Astrocyte (in vitro differentiated cells and primary cell): ENCODE data around the gene SDK1. TPM values are rescaled to one million over a fixed set of nuclear protein-coding genes. Genes with fewer than 3 reads are reported as not detected.

Experiments
- DNase-seq: peaks from one replicate; pipeline ENCODE4 v3.0.0-alpha.2; 2010; ENCODE audit warnings: low read depth
- FAIRE-seq: peaks from 2 replicates; lab custom pipeline; 2011; peaks lifted over from hg19 to GRCh38; lab: Jason Lieb, UNC
- H2AFZ ChIP-seq: 2 replicates; pipeline ENCODE4 v1.6.0; 2012; ENCODE audit warnings: low read depth, low read length, inconsistent platforms
- H3K27ac ChIP-seq: 2 replicates; pipeline ENCODE4 v1.5.1; 2011; ENCODE audit warnings: low read depth, low read length, inconsistent platforms
- H3K27me3 ChIP-seq: 2 replicates; pipeline ENCODE4 v1.6.0; 2011; ENCODE audit warnings: low read length, inconsistent platforms; ENCODE audit not compliant: insufficient read depth
- H3K36me3 ChIP-seq: 2 replicates; pipeline ENCODE4 v1.5.1; 2011; ENCODE audit warnings: low read length, inconsistent platforms; ENCODE audit not compliant: insufficient read depth
- H3K4me1 ChIP-seq: 2 replicates; pipeline ENCODE4 v1.5.1; 2011; ENCODE audit warnings: low read length, inconsistent platforms; ENCODE audit not compliant: insufficient read depth
- H3K4me2 ChIP-seq: 2 replicates; pipeline ENCODE4 v1.6.0; 2012; ENCODE audit warnings: low read length, inconsistent platforms
- H3K4me3 ChIP-seq: 2 replicates; pipeline ENCODE4 v1.5.1; 2011; ENCODE audit warnings: low read depth, mild to moderate bottlenecking, low read length, inconsistent platforms; ENCODE audit not compliant: insufficient read depth
- H3K79me2 ChIP-seq: 2 replicates; pipeline ENCODE4 v1.6.0; 2012; ENCODE audit warnings: mild to moderate bottlenecking, low read length, inconsistent platforms; ENCODE audit not compliant: insufficient read depth
- H3K9ac ChIP-seq: 2 replicates; pipeline ENCODE4 v1.6.0; 2012; ENCODE audit warnings: mild to moderate bottlenecking, low read length, inconsistent platforms
- H3K9me3 ChIP-seq: 2 replicates; pipeline ENCODE4 v1.5.1; 2012; ENCODE audit warnings: low read depth, mild to moderate bottlenecking, low read length, inconsistent platforms; ENCODE audit not compliant: insufficient read depth
- H4K20me1 ChIP-seq: 2 replicates; pipeline ENCODE4 v1.6.0; 2012; ENCODE audit warnings: low read length, inconsistent platforms; ENCODE audit not compliant: insufficient read depth
- H3K27ac Mint-ChIP-seq: one replicate; pipeline ENCODE4 v1.8.0; 2021; ENCODE audit warnings: mild to moderate bottlenecking, mixed read lengths; ENCODE audit not compliant: unreplicated experiment
- H3K27me3 Mint-ChIP-seq: one replicate; pipeline ENCODE4 v1.8.0; 2021; ENCODE audit warnings: low read depth, mixed read lengths; ENCODE audit not compliant: unreplicated experiment
- H3K36me3 Mint-ChIP-seq: one replicate; pipeline ENCODE4 v1.8.0; 2021; ENCODE audit warnings: low read depth, mixed read lengths; ENCODE audit not compliant: unreplicated experiment
- H3K4me1 Mint-ChIP-seq: one replicate; pipeline ENCODE4 v1.8.0; 2021; ENCODE audit warnings: low read depth, mixed read lengths; ENCODE audit not compliant: unreplicated experiment
- H3K4me3 Mint-ChIP-seq: one replicate; pipeline ENCODE4 v1.8.0; 2021; ENCODE audit warnings: mild to moderate bottlenecking, moderate library complexity, mixed read lengths; ENCODE audit not compliant: unreplicated experiment
- H3K9me3 Mint-ChIP-seq: one replicate; pipeline ENCODE4 v1.8.0; 2021; ENCODE audit warnings: mild to moderate bottlenecking, mixed read lengths; ENCODE audit not compliant: unreplicated experiment
- CTCF ChIP-seq: IDR thresholded peaks from 2 replicates; pipeline ENCODE4 v1.5.1; 2011; ENCODE audit warnings: low read depth, mild to moderate bottlenecking, inconsistent platforms, low read length, moderate library complexity; ENCODE audit not compliant: insufficient read depth
- EZH2 ChIP-seq: IDR thresholded peaks from 2 replicates; pipeline ENCODE4 v1.6.1; 2012; ENCODE audit warnings: mild to moderate bottlenecking, low read length, inconsistent platforms; ENCODE audit not compliant: insufficient read depth
- total RNA-seq: library from RNA; stranded (reverse); gene quantifications from 2 replicates; pipeline ENCODE4 v1.2.1, GENCODE V29; 2021

SDK1 gene
- total RNA-seq, 1 donor from 2014 or later: 4.2 TPM

GRCh38 chr7:4220011-4220410, 919.0 kb downstream of the SDK1 start:
- H3K4me1 ChIP-seq: no peaks in the 10 kb centered on the region
- no peak overlapping the region for H3K9ac ChIP-seq
- no peaks in the 10 kb centered on the region for H4K20me1 ChIP-seq
- H3K4me3 ChIP-seq: no peak overlapping the region
- no peaks in the 10 kb centered on the region for H3K4me1 Mint-ChIP-seq
- no peak overlapping the region for H3K27ac ChIP-seq
- H3K79me2 ChIP-seq: no peaks in the 10 kb centered on the region
- FAIRE-seq: no peak
- DNase-seq: no peak
- H3K9me3 ChIP-seq: no peaks in the 10 kb centered on the region
- H3K4me2 ChIP-seq: no peak overlapping the region
- H3K9me3 Mint-ChIP-seq: no peaks in the 10 kb centered on the region
- peaks cover 5% of the 10 kb centered on the region for H3K27me3 Mint-ChIP-seq
- TF ChIP-seq CTCF: no peak
- TF ChIP-seq EZH2: no peak
- no peak overlapping the region for H3K27ac Mint-ChIP-seq
- no peaks in the 10 kb centered on the region for H3K36me3 ChIP-seq
- no peak overlapping the region for H2AFZ ChIP-seq
- peaks cover 2% of the 10 kb centered on the region for H3K36me3 Mint-ChIP-seq
- H3K4me3 Mint-ChIP-seq: no peak overlapping the region
- H3K27me3 ChIP-seq: no peaks in the 10 kb centered on the region

DNA sequence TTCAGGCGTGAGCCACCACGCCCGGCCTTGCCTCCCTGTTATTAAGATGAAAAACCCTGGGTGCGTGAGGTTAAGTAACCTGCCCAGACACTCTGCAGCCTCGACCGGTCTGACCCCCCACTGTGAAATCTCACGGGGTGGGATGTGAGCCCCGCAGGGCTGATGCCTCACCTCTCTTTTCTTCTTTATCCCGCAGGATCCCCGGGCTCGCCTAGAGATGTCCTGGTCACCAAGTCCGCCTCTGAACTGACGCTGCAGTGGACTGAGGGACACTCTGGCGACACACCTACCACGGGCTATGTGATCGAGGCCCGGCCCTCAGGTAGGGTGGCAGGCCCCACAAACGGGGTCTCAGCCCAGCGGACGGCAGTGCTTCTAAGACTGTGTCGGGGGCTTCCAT, 920.0 kb downstream of the SDK1 start:
- H3K36me3 ChIP-seq: no peaks in the 10 kb centered on the region
- FAIRE-seq (no peak), DNase-seq (no peak)
- Mint-ChIP-seq H3K4me3 (no peak overlapping the region), H3K27me3 (peaks cover 7% of the 10 kb centered on the region), H3K9me3 (no peaks in the 10 kb centered on the region), H3K4me1 (no peaks in the 10 kb centered on the region), H3K27ac (no peak overlapping the region), H3K36me3 (peaks cover 4% of the 10 kb centered on the region)
- H4K20me1 ChIP-seq: no peaks in the 10 kb centered on the region
- H3K4me2 ChIP-seq: no peak overlapping the region
- TF ChIP-seq CTCF (no peak), EZH2 (no peak)
- no peaks in the 10 kb centered on the region for H3K4me1 ChIP-seq
- H3K27ac ChIP-seq: no peak overlapping the region
- no peak overlapping the region for H2AFZ ChIP-seq
- H3K9ac ChIP-seq: no peak overlapping the region
- H3K4me3 ChIP-seq: no peak overlapping the region
- no peaks in the 10 kb centered on the region for H3K9me3 ChIP-seq
- H3K79me2 ChIP-seq: no peaks in the 10 kb centered on the region
- H3K27me3 ChIP-seq: no peaks in the 10 kb centered on the region

DNA sequence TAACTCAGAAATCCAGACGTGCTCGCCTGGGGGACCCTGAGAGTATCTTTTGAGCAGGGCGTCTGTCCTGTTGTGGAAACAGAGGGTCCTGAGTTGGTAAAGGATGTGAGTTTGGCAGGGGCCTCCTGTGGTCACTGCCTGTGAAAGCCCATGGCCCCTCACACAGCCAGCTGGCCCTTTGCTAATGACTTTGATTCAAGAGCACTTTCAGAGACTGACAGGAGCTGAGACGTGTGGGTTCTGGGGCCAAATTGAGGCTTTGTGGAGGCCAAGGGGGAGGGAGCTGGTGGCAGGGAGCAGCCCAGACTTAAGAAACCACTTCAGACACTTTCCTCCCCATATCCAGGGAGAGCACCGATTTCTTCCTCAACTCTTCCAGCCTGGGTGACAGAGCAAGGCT, 921.6 kb downstream of the SDK1 start:
- peaks cover 9% of the 10 kb centered on the region for H3K27me3 Mint-ChIP-seq
- no peak overlapping the region for H3K27ac Mint-ChIP-seq
- Histone ChIP-seq H2AFZ (no peak overlapping the region), H3K4me3 (no peak overlapping the region), H3K27me3 (no peaks in the 10 kb centered on the region), H3K9ac (no peak overlapping the region), H3K79me2 (no peaks in the 10 kb centered on the region), H3K4me2 (no peak overlapping the region), H4K20me1 (no peaks in the 10 kb centered on the region), H3K4me1 (no peaks in the 10 kb centered on the region), H3K36me3 (no peaks in the 10 kb centered on the region), H3K27ac (no peak overlapping the region), H3K9me3 (no peaks in the 10 kb centered on the region)
- no peaks in the 10 kb centered on the region for H3K4me1 Mint-ChIP-seq
- no peaks in the 10 kb centered on the region for H3K9me3 Mint-ChIP-seq
- peaks cover 4% of the 10 kb centered on the region for H3K36me3 Mint-ChIP-seq
- FAIRE-seq: no peak
- no peak overlapping the region for H3K4me3 Mint-ChIP-seq
- TF ChIP-seq EZH2 (no peak), CTCF (no peak)
- DNase-seq: no peak
